ENCODE results near the gene KRABD2.
"Not testable (repeated sequence)": the region's sequence is repeated elsewhere in the genome, so short reads cannot be mapped to it uniquely, and the experiment has no call there.

KRABD2 gene

DNA sequence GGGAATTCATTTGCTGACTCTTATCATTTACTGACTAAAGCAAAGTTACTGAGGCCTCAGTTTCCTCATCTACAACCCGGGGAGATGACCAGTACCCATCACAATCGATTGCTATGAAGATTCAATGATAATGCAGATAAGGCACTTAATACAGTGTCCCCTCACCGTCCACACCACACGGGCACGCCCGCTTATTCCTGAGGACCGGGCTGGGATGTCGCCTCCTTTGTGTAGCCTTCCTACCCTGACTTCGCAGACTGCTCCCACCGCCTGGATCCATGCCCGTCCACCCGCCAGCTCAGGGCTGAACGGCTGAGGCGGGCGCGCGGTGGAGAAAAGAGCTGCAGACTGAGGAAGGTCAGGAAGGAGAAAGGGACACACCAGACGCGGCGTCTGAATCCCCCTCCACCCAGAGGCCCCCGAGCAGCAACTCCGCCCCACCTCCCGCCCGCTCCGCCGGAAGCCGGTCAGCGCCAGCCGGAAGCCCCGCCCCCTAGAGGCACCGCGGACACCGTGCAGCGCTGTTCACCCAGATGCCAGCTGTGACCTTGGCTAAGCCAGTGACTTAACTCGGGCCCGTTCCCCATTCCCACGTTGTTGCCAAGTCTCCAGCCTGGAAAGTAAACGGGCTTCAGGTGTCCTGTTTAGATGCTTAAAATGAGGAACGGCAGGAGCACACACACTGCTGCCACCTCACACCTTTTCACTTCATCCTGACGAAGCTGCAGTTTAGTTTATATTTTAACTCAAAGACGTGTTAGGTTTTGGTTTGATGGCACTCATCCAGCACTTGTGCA, at the start of gene KRABD2:
KRABD2 (minus strand) TSS at position 434 of the 797 bp plus-strand sequence.
- DNase-seq (ENCODE audit: low read depth) = peak; percentile 85

DNA sequence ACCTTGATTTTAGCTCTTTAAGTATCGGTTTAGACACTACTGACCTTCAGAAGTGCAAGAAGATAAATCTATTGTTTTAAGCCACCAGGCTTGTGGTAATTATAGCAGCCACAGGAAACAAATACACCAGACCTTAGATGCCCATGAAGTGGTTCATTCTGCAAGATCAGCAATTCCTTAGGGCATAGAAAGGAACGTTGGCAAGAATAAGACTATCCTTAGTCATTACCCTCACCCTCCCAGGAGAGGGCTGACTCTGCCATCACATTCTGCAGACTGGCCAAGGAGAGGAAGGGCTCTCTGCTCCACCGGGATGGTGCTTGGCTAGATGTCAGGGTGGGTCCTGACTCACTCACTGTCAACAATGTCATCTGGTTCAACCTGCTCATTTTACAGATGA, 45.1 kb upstream of the KRABD2 start:
- no peak for DNase-seq (ENCODE audit: low read depth)

DNA sequence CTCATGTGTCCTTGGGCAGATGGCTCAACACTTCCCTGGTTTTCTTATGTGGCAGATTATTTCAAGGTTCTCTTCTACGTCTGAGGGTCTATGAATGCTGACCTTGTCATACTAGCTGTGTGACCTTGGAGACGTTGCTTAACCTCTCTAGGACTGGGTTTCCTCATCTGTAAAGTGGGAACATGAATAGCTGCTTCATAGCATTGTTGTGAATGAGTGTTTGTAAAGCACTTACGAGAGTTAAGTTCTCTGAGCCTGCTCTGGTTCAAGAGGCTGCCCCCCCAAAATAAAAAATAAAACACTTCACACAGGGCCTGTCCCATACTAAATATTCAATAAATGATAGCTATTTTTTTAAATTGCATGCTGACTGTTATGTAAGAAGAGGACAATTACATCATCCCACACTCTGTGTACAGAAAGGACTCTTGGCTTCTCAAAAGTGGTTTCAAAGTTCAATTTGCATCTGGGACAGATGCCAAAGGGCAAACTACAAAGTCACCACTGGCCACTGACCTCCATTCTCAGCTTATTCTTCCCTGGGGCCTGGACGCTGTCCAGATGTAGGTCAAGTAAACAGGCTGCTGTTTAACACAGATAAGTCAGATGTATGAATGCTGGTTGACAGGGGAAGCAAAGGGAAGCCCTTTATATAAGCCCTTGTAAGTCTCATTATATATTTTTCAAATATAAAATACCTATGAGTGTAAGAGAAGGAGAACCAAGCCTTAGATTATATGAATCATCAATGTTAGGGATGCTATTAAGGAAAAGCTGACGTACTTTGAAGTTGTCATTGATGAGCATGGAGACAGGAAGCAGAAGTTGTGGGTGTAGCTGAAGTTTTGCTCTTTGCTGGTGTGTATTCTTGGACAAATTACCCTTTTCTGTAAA, 43.8 kb upstream of the KRABD2 start:
- DNase-seq (ENCODE audit: low read depth) = no peak

DNA sequence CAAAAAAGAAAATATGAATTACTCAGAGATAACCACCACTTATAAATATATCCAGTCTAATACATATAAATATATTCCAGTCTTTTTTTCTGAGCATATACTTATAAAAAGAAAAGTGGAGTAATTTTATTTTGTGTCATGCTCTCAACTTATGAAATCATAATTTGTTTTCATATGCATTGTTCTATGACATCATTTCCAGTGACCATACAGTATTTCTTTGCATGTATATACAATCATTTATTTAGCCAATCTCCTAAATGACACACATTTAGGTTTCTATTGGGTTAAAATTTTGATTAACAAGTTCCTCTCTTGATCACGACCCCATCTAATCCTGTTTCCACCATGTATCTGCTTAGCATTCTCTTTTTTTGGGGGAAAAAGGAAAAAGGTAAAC, 42.8 kb upstream of the KRABD2 start:
- DNase-seq (ENCODE audit: low read depth) = no peak

DNA sequence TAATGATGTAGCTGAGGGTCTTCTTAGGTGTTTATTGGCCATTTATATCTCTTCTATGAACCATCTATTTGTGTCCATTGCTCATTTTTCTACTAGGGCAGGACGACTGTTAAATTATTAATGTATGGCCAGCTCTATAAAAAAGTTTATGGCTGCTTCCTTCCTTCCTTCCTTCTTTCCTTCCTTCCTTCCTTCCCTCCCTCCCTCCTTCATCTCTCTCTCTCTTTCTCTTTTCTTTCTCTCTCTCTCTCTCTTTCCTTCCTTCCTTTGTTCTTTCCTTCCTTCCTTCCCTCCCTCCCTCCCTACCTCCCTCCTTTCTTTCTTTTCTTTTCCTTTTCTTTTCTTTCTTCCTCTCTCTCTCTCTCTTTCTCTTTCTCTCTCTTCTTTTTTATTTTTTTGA, 42.0 kb upstream of the KRABD2 start:
- no peak for DNase-seq (ENCODE audit: low read depth)

DNA sequence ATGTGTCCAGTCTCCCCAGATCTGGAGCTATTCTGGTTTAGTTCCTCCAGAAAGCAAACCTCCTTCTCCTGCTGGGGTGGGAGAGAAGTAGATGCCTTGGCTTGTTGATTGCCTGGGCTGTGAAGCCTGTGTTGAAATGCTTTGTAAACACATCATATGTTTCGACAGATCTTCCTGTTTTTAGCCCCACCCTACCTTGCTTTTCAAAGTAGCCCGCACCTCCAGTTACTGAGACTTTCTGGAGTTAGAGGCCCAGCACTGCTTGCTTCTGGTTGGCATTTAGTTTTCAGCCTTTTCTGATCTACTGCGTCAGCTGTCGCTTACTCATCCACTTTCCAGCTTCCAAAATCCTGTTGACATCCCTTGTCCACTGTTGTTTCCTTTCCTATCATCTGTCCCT, 41.3 kb upstream of the KRABD2 start:
- DNase-seq (ENCODE audit: low read depth) = no peak

DNA sequence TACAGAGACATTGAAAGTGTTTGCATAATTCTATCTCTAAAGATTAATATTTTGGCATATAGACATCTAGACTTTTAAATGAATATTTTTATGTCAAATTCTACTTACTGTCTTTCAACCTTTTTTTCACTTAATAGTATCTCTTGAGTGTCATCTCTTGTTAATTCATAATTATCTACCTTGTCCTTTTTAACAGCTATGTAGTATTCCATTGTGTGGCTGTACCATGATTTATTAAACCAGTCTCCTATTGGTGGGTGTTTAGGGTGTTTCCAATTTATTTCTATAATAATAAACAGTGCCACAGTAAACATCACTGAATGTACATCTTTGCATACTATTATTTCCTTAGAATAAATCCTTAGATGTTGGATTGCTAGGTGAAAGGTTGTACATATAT, 37.4 kb upstream of the KRABD2 start:
- DNase-seq (ENCODE audit: low read depth) = no peak

DNA sequence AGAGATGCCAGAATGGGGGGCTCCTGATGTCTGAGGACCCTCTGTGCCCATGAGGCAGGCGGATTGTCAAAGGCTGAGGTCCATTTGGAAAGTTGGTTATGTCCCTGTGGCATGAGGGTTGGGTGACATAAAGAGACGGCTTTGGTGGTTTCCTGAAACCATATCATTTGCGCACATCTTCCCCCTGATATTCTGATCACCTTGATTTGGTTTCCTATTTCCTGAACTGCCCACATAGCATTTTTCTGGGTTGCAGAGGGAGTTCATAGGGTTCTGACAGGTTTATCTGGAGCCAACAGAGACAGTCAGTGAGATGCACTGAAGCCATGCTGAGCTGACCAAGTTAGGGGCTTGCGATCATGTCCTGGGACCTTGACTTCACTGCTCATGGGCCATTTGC, 36.8 kb upstream of the KRABD2 start:
- DNase-seq (ENCODE audit: low read depth) = no peak

DNA sequence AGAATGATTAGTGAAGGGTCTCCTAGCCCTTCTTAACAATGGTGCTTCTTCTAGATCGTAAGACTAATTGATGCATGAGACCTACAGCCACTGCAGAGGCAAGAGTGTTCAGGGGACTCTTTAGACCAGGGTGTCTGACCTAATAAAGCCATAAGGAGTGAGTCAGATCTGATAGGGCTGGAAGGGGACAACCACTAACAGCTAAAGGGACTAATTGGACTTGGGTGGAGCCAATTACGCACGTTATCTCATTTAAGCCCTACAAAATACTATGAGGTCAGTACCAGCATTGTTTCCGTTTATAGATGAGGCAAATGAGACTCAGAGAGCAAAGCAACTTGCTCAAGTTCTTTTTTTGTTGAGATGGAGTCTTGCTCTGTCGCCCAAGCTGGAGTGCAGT, 35.6 kb upstream of the KRABD2 start:
- no peak for DNase-seq (ENCODE audit: low read depth)

DNA sequence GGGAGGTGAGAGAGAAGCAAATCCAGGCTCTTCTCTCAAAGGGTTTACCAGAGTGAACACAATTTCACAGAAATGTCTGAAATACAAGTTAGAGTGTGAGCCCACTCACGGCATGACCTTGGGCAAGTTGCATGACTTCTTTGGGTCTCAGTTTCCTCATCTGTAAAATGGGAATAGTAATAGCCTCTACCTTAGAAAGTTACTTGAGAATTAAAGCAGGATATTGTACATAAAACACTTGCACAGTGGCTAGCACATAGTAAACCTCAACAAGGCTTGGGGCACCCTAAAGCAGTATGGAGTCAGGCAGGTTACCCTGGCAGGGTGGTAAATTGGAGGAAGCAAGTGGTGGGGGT, 34.4 kb upstream of the KRABD2 start:
- DNase-seq (ENCODE audit: low read depth) = no peak

DNA sequence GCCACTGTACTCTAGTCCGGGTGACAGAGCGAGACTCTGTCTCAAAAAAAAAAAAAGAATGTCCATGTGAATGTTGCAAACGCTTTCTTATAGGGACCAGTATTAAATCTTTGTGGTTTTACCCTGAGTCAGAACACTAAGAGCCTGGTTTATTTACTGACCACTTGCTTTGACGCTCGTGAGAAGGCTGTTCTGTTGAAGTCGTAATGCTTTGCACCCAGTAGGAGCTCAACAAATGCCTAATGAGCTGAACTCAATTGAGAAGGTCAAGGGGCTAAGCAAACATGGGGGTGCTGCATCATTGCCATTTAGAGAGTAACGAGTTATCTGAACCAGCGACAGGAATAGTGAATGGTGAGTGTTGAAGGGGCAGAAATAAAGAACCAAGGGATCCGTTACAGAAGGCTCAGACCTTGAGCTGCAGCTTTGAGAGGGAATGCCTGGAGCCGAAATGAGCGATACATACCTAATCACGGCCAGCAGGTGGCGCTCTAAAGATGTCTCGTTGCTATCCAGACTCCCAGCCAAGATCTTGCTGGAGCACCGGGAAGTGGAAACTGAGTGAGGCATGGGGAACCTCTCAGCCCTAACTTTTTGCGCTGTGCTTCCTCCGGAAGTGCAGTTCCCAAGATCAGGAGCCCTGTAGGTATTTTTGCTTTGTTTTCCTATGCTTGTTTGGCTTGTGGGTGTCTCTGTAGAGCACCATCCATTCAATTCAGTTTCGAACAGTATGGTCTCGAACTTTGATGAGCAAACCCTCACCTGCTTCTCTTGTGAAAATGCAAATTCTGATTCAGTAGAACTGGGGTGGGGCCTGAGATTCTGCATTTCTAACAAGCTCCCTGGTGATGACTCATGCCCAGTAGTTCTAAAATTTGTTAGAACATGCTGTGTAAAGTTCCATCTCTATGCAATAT, 33.7 kb upstream of the KRABD2 start:
- peak; percentile 41 for DNase-seq (ENCODE audit: low read depth)

DNA sequence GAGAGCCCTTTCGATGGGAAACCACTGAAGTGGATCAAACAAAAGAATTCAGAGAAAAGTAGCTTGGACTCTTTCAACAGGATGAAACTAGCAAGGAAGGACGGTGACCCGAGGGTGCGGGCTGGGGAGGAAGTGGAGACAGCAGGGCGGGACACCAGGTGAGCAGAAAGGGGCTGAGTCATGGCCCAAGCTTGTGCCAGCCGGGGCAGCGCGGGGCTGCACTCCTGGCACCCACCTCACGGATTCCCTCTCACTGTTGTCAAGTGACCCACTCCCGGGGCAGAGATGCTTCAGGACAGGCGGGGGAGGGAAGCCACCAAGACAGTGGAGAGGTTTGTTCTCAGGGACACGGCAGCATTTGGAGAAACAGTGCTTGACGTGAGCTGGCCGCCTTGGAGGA, 31.9 kb upstream of the KRABD2 start:
- DNase-seq (ENCODE audit: low read depth) = no peak

DNA sequence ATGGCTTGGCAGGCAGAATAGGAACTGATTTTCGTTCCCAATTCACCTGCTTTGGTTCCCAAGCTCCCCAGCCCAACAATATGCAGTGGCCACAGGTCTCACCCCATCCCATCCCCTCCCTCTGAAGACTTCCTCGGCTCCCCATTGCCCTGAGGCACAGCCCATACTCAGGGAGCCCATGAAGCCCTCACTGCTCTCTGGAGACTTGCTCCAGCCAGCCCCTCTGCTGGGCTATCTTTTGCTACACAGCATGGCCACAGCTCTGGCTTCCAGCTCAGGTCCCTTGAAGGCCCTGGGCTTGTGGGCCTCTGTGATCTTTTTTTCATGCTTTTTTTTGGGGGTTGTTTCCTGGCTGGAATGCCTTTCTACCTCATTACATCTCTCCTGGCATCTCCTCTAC, 29.7 kb upstream of the KRABD2 start:
- no peak for DNase-seq (ENCODE audit: low read depth)

DNA sequence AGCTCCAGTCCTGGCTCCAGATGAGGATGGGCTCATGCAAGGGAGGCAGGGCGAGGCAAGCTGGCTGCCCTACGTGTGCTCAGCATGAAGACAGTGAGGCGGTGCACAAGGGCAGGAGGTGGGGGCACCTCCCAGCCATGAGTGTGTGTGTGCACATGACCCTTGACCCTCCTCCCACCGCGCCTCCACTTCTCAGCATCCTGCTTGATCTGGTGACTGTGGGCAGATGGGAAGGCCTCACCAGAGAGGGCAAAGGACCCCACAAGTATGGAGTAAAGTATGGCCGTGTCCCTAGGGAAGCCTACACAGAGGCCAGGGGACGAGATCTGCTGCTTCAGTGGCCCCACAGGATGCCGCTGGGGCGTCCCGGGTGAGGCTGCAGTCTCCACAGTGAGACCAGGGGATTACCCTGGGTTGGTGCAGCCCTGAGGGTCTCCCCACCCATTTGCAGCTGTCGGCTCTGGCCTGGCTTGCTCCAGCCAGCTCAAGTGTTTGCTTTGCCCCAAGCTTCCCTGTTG, 29.1 kb upstream of the KRABD2 start:
- no peak for DNase-seq (ENCODE audit: low read depth)

DNA sequence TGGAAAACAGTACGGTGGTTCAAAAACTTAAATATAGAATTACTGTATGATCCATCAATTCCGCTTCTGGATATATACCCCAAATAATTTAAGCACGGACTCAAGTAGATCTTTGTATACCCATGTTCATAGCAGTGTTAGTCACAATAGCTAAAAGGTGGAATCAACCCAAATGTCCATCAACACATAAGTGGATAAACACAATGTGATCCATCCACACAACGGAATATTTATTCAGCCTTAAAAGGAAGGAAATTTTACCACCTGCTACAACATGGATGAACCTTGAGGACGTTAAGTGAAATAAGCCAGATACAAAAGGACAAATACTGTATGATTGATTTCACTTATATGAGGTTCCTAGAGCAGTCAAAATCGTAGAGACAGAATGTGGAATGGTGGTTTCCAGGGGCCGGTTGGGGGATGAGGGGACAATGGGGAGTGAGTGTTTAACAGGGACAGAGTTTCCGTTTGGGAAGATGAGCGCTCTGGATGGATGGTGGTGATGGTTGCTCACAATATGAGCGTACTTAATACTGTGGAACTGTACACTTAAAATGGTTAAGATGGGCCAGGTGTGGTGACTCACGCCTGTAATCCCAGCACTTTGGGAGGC, 26.5 kb upstream of the KRABD2 start:
- DNase-seq (ENCODE audit: low read depth) = no peak

DNA sequence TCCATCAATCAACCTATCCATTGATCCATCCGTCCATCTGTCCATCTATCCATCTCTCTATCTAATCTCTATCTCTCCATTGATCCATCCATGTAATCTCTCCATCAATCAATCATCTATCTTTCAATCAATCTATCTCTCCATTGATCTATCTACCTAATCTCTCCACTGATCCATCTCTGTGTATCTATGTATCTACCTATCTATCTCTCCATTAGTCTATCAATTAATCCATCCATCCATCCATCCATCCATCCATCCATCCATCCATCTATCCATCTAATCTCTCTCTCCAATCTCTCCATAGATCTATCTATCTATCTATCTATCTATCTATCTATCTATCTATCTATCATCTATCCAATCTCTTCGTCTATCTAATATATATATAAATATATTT, 24.6 kb upstream of the KRABD2 start:
- no peak for DNase-seq (ENCODE audit: low read depth)

DNA sequence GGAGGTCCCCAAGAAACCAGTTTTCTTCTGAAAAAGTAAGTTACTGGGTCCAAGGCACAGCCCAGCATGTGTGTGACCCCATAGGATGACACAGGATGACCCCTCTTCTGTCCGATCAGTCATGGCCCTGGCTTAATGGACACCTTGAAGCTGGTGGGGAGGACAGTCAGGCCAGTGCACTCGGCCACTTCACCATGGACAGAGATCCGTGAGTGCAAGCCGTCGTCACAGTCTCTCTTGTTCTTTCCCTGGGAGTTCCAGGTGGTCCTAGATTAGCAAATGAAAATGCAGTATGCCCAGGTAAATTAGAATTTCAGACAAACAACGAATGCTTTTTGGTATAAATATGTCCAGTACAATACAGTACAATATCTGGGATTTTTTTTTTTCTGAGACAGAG, 22.5 kb upstream of the KRABD2 start:
- no peak for DNase-seq (ENCODE audit: low read depth)

DNA sequence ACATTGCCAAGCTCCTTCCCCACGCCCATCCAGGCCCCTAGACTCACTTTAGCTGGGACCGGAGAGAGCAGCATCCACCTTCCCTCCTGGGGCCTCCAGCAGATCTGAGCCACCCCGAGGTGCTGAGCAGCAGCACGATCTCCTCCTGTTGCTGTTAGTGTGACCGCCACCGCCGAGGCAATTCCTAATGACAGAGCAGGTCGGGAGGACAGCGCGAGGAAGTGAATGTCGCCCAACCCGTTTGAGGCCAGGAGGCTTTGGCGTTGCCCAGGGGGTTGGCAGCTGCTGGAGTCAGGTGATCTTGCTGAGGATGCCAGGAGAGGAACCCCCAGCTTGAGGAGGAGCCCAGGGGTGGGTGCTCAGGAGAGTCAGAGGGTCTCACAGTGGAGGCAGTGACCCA, 21.1 kb upstream of the KRABD2 start, which contains the start of gene RNF222:
RNF222 (minus strand) TSS at position 192 of the 400 bp plus-strand sequence. CDS start 4,366 bp downstream, outside the sequence.
- DNase-seq (ENCODE audit: low read depth) = no peak

DNA sequence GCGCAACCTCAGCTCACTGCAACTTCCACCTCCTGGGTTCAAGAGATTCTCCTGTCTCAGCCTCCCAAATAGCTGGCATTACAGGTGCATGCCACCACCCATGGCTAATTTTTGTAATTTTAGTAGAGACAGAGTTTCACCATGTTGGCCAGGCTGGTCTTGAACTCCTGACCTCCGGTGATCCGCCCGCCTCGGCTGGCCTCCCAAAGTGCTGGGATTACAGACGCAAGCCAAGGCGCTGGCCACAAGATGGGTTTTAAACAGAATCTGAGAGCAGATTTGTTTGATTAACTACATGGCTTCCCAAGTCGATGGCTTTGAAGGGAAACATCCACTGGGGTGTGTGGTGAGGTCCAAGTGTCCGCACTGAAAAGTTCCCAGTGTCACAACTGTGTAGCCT, 18.0 kb upstream of the KRABD2 start:
- DNase-seq (ENCODE audit: low read depth) = not testable (repeated sequence)

DNA sequence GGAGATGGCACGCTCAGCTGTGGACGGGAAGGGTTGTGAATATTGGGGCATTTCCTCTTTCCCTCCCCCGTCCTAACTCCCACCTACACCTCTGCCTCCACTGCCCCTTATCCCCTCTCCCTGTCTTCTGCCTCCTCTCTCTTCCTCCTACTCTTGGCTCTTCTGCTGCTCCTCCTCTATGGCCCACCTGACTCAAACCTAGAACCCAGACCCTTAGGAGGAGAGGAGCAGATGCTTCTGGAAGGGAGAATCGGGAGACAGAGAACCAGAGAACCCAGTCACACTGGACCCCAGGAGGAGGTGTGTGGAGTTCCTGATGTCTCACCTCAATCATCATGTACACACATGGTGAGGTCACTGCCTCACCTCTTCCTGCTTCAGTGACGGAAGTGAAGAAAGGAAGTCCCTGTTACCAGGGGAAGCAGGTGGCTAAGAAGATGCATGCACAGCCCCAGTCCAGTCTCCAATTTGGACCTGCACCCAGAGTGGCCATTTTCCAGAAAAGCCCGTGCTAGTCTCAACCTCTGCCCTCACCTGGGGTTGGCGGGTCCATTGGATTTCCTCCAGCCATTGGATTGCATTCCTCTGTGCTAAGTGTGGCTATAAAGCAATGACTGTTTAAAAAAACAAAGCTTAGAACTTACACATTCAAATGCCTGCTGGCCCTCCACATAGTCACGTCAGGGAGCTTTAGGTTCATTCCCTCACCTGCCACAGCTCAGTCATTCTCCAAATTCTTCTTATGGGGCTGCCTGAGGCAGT, 17.1 kb upstream of the KRABD2 start:
- no peak for DNase-seq (ENCODE audit: low read depth)
